NCI-H1930 (cell line): ENCODE data around the gene PTPRQ.
"Not testable (repeated sequence)": the region's sequence is repeated elsewhere in the genome, so short reads cannot be mapped to it uniquely, and the experiment has no call there.

ENCODE experiments used
- DNase-seq, 2 experiments: peaks; one replicate each; lab custom pipeline; 2025; lab: John Stamatoyannopoulos, UW

The PTPRQ gene

DNA sequence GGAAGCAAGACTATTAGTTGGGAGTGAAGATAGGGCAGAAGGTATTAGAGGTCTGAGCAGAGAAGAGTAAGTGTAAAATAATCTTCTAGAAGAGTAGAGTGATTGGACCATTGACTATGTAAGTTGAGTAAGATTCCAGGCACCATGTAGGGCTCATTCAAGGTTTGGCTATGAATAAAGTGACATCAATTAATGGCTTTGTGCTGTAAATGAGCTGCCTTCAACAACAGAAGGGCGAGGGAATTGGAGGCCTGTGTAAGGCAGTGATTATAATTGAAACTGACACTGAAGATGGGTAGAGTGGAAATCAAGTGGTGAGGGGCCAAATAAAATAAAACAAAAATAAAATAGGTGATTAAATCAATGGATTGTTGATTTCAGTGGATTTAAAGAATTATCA is 26.4 kb downstream of the PTPRQ start:
- DNase-seq: no peak

DNA sequence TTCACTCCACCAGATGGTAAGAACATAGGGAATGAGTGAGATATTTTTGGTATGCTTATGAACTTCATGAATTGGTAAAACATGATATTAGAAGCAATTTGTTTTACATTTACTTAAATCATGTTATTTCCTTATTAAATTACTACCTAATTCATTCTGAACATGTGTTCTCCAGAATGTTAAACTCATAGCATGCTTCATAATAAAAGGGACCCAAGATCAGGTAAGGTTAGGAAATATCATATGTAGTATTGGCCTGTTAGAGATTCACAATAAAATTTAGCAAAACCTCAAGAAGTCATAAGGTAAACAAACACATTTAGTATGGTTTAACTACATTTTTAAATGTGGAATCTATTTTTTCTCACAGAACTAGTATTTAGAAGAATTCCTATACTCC is 28.2 kb downstream of the PTPRQ start:
- DNase-seq: no peak

DNA sequence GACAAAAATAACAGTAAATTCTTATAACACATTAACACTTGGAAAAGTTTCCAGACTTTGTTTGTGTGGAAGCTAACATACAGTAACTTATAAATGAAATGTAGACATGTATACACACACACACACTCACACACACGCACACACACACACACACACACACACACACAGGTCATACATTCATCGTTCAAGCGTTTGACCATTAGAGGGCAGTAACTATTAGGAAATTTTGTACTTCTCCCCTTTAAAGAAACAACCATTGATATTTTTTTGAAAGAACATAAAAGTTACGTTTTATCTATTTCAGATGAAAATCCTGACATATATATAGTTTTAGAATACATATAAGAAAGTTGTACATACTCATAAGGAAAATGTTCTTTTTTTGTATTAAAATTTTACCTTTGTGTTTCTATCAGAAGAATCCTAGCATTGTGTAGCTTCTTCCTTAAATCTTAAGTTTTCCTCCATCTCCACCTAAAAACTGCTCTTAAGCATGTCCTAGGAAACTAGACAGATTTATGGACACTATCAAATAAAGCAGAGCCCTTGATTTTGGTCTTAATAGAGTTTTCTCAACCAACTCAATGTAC is 29.0 kb downstream of the PTPRQ start:
- no peak for DNase-seq

- DNase-seq: not testable (repeated sequence)
Measured at GRCh38 chr12:80477521-80478145, 33.6 kb downstream of the PTPRQ start.

- no peak for DNase-seq
Measured at GRCh38 chr12:80484746-80485145, 40.7 kb downstream of the PTPRQ start.

- no peak for DNase-seq
Measured at GRCh38 chr12:80485222-80485987, 41.4 kb downstream of the PTPRQ start.

DNA sequence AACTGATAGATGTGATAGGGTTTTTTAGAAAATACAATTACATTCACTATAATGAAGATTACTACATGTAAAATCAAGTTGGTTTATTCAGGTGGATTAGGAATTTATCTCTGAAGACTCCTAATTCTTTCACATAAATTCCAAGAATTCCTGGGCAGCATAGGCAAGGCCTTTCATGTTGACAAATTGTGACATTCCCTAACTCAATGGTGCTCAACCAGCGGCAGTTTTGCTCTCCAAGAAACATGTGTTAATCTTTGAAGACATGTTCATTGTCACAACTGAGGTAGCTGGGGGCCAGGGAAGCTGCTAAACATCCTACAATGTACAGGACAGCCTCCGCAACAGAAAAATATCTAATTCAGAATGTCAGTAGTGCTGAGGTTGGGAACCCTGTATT is 46.3 kb downstream of the PTPRQ start:
- no peak for DNase-seq

GRCh38 chr12:80491166-80491565 is 47.1 kb downstream of the PTPRQ start:
- no peak for DNase-seq

DNA sequence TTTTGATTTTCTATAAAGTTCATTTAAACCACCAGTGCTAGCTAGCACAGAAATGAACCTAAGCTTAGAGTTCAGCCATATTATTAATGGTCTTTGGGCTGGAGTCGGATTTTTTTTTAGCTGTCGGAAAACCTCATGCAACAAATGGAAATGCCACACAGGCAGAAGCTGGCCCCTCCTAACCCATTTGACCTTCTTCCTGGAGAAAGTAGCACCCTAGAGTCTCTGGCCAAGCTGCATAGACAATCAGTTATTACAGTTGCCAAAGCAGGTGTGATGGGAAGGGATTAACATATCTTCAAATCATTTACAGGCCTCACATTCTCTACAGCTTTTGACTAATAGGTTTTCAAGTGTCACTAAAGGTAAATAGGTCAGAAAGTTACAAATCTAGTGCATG is 49.4 kb downstream of the PTPRQ start:
- DNase-seq: no peak

DNA sequence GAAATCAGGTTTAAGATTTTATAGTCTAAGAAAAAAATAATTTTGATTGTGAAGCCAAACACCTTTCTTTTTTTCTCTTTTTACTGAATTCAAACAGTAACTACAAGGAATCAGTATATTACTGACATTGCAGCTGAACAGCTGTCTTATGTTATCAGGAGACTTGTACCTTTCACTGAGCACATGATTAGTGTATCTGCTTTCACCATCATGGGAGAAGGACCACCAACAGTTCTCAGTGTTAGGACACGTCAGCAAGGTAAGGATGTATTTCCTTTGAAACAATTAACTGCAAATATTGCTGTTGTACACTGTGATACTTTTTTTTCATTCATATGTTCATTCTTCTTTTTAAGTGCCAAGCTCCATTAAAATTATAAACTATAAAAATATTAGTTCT is 50.8 kb downstream of the PTPRQ start:
- no peak for DNase-seq

DNA sequence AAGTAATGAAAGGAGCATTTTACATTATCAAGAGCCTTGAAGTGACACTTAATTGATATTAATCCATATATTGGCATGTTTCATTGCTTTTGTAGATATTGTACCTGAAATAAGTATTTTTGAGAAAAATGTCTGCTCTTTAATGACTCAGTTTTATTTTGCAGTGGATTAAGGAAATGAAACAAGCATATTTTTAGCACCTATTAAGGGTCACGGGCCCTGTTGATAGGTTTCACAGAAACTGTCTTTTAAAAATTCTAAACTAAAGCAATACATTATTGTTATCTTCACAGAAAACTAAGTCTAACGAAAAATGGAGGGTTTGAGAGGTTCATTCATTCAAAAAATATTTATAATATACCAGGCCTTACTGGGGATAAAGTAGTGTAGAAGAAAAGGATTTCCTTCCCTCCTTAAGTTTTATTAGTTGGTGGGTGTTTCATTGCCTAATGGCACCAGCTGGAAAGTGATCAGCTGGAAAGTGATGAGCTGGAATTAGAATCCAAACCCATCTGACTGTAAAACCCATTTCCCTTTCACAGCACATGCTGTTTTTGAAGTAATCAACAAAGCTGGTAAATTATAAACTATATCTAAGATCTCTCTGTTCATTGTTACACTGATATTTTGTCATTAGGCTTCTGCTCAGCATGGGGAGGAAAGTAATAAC is 54.2 kb downstream of the PTPRQ start:
- DNase-seq: no peak

DNA sequence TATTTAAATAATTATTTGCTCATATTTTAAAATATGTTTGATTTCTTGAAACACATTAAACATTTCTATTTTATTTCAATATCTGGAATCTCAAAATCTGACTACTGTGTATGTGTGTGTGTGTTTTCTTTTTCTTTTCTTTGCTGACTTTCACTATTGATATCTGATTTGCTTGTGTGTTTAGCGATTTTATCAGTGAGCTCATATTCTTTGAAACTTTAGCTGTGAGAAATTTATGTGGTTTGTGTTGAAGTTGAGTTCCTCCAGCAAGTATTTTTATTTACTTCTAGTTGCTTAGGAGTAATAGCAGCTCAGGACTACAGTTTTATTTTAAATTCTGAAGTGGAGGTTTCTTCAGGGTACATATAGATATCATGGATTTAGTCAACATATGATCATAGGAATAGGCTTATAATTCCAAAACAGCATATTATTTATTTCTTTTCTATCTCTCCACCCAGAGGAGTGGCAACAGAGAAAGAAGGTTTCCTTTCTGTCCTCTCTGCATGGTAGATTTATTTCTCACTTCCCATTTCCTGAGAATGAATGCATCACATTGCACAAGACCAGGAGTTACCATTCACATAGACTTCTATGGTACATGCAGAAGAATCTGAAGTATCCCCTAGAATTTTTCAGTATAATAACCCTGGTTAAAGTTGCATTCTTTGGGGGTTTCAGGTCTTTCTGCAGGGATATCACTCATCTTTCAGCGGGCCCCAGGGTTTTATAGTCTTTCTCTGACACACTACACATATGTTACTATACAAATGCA is 60.5 kb downstream of the PTPRQ start:
- DNase-seq: no peak

DNA sequence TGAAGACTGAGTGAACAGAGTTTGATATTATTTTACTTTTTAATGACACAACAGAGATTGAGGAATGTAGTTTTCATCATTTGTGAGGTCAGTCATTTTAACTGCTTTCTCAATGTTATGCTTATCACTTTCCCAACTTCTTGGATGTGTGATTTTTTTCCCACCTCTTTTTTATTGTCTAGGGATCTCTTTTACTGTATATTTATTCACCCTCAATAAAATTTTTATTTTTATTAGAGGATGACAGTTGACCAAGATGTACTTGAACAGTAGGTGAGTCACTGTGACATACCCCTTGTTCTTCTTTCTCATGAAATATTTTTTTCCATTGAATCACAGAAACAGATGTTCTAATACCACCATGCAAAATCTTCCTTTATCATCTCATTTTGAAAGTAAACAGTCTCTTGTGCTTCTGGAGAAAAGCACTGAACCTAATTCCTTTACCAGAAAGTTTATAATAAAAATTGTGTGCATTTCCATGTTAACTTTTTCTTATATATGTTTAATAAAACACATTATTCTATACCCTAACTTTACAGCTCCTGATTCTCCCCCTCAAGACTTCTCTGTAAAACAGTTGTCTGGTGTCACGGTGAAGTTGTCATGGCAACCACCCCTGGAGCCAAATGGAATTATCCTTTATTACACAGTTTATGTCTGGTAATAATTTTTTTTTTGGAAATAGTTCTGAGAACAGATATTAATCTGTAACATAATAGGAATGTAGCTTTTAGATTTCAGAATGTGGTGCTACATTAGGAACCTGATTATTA is 65.9 kb downstream of the PTPRQ start:
- DNase-seq: no peak

GRCh38 chr12:80512781-80513180 is 68.7 kb downstream of the PTPRQ start:
- DNase-seq: no peak

- no peak for DNase-seq
Measured at GRCh38 chr12:80513211-80513610, 69.2 kb downstream of the PTPRQ start.

GRCh38 chr12:80517655-80518054 is 73.6 kb downstream of the PTPRQ start:
- DNase-seq: no peak

DNA sequence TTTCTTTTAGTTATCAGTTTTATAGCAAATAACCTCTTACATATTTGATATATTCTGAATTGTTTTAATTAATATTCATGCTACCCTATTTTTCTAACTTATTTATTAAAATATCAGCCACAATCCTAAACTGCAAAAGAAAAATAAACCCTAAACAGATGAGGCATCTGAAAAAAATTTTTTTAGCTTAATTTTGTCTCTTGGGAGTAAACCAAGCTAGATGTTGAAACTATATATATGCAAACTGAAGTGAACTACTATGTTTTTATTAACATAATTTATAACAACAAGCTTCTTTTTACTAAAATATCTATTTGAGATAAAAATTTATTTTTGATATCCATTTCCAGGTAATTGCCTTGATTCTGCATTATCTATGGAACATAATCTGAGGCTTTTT is 87.6 kb downstream of the PTPRQ start:
- DNase-seq: no peak

DNA sequence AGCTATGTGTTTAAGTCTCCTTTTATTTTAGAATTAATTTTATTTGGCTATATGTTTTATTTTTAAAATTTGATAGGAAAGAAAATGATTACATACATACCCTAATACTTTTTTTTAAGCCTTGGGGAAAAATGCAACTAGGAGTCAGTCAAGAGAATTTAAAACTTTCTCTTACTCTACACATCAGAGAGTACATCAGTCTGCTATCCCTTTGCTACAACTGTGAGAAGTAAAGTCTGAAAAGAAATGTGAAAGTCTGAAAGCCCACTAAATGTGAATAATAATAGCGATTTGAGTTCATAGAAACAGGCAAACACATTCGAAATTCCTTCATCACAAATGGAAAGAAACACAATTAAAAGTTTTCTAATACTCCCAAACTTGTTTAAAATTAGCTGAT is 95.0 kb downstream of the PTPRQ start:
- no peak for DNase-seq

DNA sequence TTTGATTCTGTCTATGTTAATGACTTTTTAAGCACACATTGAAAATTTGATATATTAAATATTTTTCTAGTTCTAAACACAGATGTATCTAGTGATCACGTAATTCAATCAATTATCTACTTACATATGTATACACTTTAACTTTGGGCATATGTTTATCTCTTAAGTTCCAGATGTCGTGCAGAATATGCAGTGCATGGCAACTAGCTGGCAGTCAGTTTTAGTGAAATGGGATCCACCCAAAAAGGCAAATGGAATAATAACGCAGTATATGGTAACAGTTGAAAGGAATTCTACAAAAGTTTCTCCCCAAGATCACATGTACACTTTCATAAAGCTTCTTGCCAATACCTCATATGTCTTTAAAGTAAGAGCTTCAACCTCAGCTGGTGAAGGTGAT is 105.3 kb downstream of the PTPRQ start:
- no peak for DNase-seq

GRCh38 chr12:80551897-80552296 is 107.9 kb downstream of the PTPRQ start:
- DNase-seq: no peak

DNA sequence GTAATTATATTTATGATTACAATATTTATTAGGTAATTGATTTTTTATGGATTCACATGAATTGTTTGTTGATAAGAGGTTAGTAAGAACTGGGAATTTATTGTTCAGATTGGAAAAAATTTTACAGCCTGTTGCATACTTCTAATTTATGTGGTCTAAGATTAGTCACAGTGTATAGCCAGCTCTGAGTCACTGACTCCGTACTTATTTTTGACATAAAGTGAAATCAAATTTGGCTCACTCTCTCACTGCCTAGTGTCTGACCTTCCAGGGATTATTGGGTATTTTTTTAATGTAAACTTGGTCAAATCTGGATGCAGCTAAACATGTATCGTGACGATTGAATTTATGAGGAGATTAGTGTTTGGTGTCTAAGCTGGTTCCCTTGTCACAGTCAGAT is 109.3 kb downstream of the PTPRQ start:
- DNase-seq: no peak
